Measurements from ENCODE around the gene MMP25. TPM values are rescaled to one million over a fixed set of nuclear protein-coding genes. Genes with fewer than 3 reads are reported as not detected.

Gene MMP25
- total and polyA plus RNA-seq, 9 of the 15 experiments (the other 6 are each of a cell fraction or from before 2014, with no cell fraction given), result 0.03 to 0.04 TPM; not detected in 7

- no peak for TF ChIP-seq CREBBP (IDR thresholded peaks at IDR 0.05; ENCODE audit: low read depth, low read length)
- TF ChIP-seq USF2 (CRISPR knock-in tag; IDR thresholded peaks at IDR 0.05), result no peak
- TF ChIP-seq NUFIP1 (IDR thresholded peaks at IDR 0.05; ENCODE audit: partially characterized antibody), result no peak
- no peak for TF ChIP-seq CBFB (CRISPR knock-in tag; IDR thresholded peaks at IDR 0.05)
- TF ChIP-seq ZNF79 (CRISPR knock-in tag; IDR thresholded peaks at IDR 0.05; ENCODE audit: low read depth), result no peak
- TF ChIP-seq HEY1 (CRISPR knock-in tag; IDR thresholded peaks at IDR 0.05; ENCODE audit: borderline replicate concordance), result no peak
- TF ChIP-seq MAFF (IDR thresholded peaks at IDR 0.05; ENCODE audit: low read length), result no peak
- TF ChIP-seq, protein P1, sequence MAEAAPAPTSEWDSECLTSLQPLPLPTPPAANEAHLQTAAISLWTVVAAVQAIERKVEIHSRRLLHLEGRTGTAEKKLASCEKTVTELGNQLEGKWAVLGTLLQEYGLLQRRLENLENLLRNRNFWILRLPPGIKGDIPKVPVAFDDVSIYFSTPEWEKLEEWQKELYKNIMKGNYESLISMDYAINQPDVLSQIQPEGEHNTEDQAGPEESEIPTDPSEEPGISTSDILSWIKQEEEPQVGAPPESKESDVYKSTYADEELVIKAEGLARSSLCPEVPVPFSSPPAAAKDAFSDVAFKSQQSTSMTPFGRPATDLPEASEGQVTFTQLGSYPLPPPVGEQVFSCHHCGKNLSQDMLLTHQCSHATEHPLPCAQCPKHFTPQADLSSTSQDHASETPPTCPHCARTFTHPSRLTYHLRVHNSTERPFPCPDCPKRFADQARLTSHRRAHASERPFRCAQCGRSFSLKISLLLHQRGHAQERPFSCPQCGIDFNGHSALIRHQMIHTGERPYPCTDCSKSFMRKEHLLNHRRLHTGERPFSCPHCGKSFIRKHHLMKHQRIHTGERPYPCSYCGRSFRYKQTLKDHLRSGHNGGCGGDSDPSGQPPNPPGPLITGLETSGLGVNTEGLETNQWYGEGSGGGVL (CRISPR knock-in tag; IDR thresholded peaks at IDR 0.05), result no peak
- no peak for TF ChIP-seq STAT6 (CRISPR knock-in tag; IDR thresholded peaks at IDR 0.05)
- TF ChIP-seq POLR2AphosphoS5 (IDR thresholded peaks at IDR 0.05; ENCODE audit: control insufficient read depth, insufficient read depth, low read depth, low read length), result 0 out of 2 replicates have a peak, but pooled peaks have one; percentile 41
- TF ChIP-seq, protein P2, sequence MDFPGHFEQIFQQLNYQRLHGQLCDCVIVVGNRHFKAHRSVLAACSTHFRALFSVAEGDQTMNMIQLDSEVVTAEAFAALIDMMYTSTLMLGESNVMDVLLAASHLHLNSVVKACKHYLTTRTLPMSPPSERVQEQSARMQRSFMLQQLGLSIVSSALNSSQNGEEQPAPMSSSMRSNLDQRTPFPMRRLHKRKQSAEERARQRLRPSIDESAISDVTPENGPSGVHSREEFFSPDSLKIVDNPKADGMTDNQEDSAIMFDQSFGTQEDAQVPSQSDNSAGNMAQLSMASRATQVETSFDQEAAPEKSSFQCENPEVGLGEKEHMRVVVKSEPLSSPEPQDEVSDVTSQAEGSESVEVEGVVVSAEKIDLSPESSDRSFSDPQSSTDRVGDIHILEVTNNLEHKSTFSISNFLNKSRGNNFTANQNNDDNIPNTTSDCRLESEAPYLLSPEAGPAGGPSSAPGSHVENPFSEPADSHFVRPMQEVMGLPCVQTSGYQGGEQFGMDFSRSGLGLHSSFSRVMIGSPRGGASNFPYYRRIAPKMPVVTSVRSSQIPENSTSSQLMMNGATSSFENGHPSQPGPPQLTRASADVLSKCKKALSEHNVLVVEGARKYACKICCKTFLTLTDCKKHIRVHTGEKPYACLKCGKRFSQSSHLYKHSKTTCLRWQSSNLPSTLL (IDR thresholded peaks at IDR 0.05), result no peak
- TF ChIP-seq SMARCA4 (IDR thresholded peaks at IDR 0.05), result no peak; the same call in 1 of the 2 replicates
- TF ChIP-seq ZNF174 (CRISPR knock-in tag; IDR thresholded peaks at IDR 0.05), result no peak
- TF ChIP-seq ZNF263 (CRISPR knock-in tag; IDR thresholded peaks at IDR 0.05; ENCODE audit: borderline replicate concordance), result no peak; the same call in 1 of the 2 replicates
- no peak for TF ChIP-seq NR1H2 (CRISPR knock-in tag; IDR thresholded peaks at IDR 0.05)
- peak; percentile 59 for TF ChIP-seq PRPF4 (IDR thresholded peaks at IDR 0.05; ENCODE audit: insufficient read depth, low read depth, low read length, poor library complexity, severe bottlenecking)
- TF ChIP-seq RFX7 (CRISPR knock-in tag; IDR thresholded peaks at IDR 0.05), result no peak
- no peak for TF ChIP-seq TAL1 (IDR thresholded peaks at IDR 0.05)
- TF ChIP-seq CREM (IDR thresholded peaks at IDR 0.05; ENCODE audit: low read depth), result peak; percentile 67
- no peak for TF ChIP-seq IFI16 (CRISPR knock-in tag; IDR thresholded peaks at IDR 0.05)
- TF ChIP-seq ZSCAN29 (IDR thresholded peaks at IDR 0.05), result no peak
- no peak for TF ChIP-seq PYGO2 (tag; IDR thresholded peaks at IDR 0.05)
- 0 out of 2 replicates have a peak, but pooled peaks have one; percentile 46 for TF ChIP-seq ZNF24 (IDR thresholded peaks at IDR 0.05)
- peak; percentile 64; the same call in 1 of the 2 replicates for TF ChIP-seq KDM2B (CRISPR knock-in tag; IDR thresholded peaks at IDR 0.05)
Observed at GRCh38 chr16:3059041-3059722, 12.8 kb downstream of the MMP25 start (continued).

All from K562 (cell line).